IgD-negative memory B cell (primary cell): ENCODE measurements around the gene TEX50. TPM values are rescaled to one million over a fixed set of nuclear protein-coding genes. Genes with fewer than 3 reads are reported as not detected.
"Not testable (repeated sequence)": the region's sequence is repeated elsewhere in the genome, so short reads cannot be mapped to it uniquely, and the experiment has no call there.

Experiments used
- H3K27ac Mint-ChIP-seq, 3 donors: one replicate each; pipeline ENCODE4 v1.8.0; 2020 to 2022; ENCODE audit warnings: mild to moderate bottlenecking in 3 of 3, mixed read lengths in 3 of 3, moderate library complexity in 1 of 3
- H3K27me3 Mint-ChIP-seq: one replicate; pipeline ENCODE4 v1.8.0; 2021; ENCODE audit warnings: mixed read lengths
- H3K36me3 Mint-ChIP-seq: one replicate; pipeline ENCODE4 v1.8.0; 2020; ENCODE audit warnings: mild to moderate bottlenecking, mixed read lengths
- H3K4me1 Mint-ChIP-seq, 3 donors: one replicate each; pipeline ENCODE4 v1.8.0; 2020 to 2022; ENCODE audit warnings: mixed read lengths in 3 of 3, mild to moderate bottlenecking in 1 of 3
- H3K4me3 Mint-ChIP-seq, 4 donors: one replicate each; pipeline ENCODE4 v1.8.0; 2020 to 2022; ENCODE audit warnings: mild to moderate bottlenecking in 4 of 4, mixed read lengths in 4 of 4, moderate library complexity in 3 of 4
- H3K9me3 Mint-ChIP-seq, 3 donors: one replicate each; pipeline ENCODE4 v1.8.0; 2020 to 2021; ENCODE audit warnings: mixed read lengths in 3 of 3, mild to moderate bottlenecking in 1 of 3
- polyA plus RNA-seq: library from polyadenylated mRNA; unstranded; fragments of 300-500 nt; fragmentation: Illumina TruSeq; gene quantifications from one replicate; pipeline ENCODE4 v1.2.3, GENCODE V29; 2021

TEX50 gene
- polyA plus RNA-seq: not detected

- Mint-ChIP-seq H3K27ac (no peak within 1 kb of the TSS), H3K27me3 (no peaks in the 10 kb centered on the region), H3K36me3 (no peaks in the 10 kb centered on the region), H3K4me1 (no peaks in the 10 kb centered on the region), H3K9me3 (peaks cover 0 to 6% (median 2%) of the 10 kb centered on the region in 3 donors), H3K4me3 (no peak within 1 kb of the TSS)
Observed at GRCh38 chr1:173635116-173635515, at the start of gene TEX50. Gene TEX50 (plus strand): TSS chr1:173635338. CDS start chr1:173635522, 184 bp downstream.

DNA sequence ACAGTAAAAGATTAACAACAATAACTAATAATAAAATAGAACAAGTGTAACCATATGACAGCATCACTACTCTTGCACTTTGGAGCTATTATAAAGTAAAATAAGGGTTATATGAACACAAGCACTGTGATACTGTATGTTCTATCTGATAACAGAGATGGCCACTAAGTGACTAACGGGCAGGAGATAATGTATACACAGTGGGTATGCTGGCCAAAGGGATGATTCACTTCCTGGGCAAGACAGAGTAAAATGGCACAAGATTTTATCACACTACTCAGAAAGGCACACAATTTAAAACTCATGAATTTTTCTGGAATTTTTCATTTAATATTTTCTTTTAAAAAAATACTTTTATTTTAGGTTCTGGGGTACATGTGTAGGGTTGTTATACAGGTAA is 44.6 kb upstream of the TEX50 start:
- Mint-ChIP-seq H3K9me3 (no peaks in the 10 kb centered on the region), H3K27me3 (peaks cover 3% of the 10 kb centered on the region), H3K27ac (no peak overlapping the region), H3K4me3 (no peak overlapping the region), H3K4me1 (peaks cover 0 to 1% (median 0%) of the 10 kb centered on the region in 3 donors), H3K36me3 (peaks cover 6% of the 10 kb centered on the region)

GRCh38 chr1:173591138-173591537 is 44.0 kb upstream of the TEX50 start:
- H3K4me1 Mint-ChIP-seq, H3K36me3 Mint-ChIP-seq, H3K4me3 Mint-ChIP-seq, H3K27me3 Mint-ChIP-seq, H3K27ac Mint-ChIP-seq, H3K9me3 Mint-ChIP-seq: not testable (repeated sequence)

DNA sequence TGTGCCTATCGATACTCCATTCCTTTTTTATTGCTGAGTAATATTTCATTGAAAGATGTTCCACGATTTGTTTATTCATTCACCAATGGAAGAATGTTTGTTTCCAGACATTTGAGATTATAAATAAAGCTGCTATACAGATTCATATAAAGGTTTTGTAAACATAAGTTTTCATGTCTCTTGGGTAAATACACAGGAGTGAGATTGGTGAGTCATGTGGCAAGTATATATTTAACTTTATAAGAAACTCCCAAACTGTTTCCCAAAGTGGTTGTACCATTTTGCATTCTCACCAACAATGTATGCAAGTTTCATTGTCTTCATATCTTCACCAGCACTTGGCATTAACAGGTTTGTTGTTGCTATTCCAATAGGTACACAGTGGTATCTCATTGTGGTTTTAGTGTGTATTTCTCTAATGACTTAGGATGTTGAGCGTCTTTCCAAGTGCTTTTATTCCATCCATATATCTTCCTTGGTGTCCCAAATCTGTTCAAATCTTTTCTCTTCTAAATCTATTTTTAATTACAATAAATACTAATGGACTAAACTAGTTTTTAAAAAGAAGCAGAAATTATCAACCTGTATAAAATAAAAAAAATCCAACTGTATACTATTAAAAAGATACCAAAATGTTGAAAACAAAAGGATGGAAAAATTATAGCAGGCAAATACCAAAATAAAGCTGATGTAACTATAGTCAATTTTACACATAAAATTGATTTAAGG is 38.9 kb upstream of the TEX50 start:
- Mint-ChIP-seq H3K4me1 (peaks cover 0 to 4% (median 0%) of the 10 kb centered on the region in 3 donors), H3K27ac (peak overlapping the region in 1 of 3 donors; percentile 3), H3K36me3 (peaks cover 2% of the 10 kb centered on the region), H3K4me3 (no peak overlapping the region), H3K27me3 (peaks cover 3% of the 10 kb centered on the region), H3K9me3 (peaks cover 0 to 5% (median 1%) of the 10 kb centered on the region in 3 donors)

GRCh38 chr1:173601588-173601987 is 33.5 kb upstream of the TEX50 start:
- peak overlapping the region in 2 of 4 donors; percentile 39 to 56 for H3K4me3 Mint-ChIP-seq
- H3K4me1 Mint-ChIP-seq: peaks cover 0 to 12% (median 6%) of the 10 kb centered on the region in 3 donors
- no peaks in the 10 kb centered on the region for H3K9me3 Mint-ChIP-seq
- no peaks in the 10 kb centered on the region for H3K36me3 Mint-ChIP-seq
- H3K27me3 Mint-ChIP-seq: no peaks in the 10 kb centered on the region
- no peak overlapping the region for H3K27ac Mint-ChIP-seq

- H3K27me3 Mint-ChIP-seq: peaks cover 3% of the 10 kb centered on the region
- H3K9me3 Mint-ChIP-seq: peaks cover 0 to 3% (median 0%) of the 10 kb centered on the region in 3 donors
- H3K36me3 Mint-ChIP-seq: no peaks in the 10 kb centered on the region
- no peak within 1 kb of the TSS for H3K27ac Mint-ChIP-seq
- H3K4me3 Mint-ChIP-seq: no peak within 1 kb of the TSS
- peaks cover 0 to 12% (median 6%) of the 10 kb centered on the region in 3 donors for H3K4me1 Mint-ChIP-seq
Observed at GRCh38 chr1:173603056-173603591, 32.0 kb upstream of the TEX50 start, which contains the start of gene SLC9C2. Gene SLC9C2 (minus strand): TSS chr1:173603072. CDS start chr1:173601776, 1,296 bp downstream.

GRCh38 chr1:173608503-173609216 is 26.5 kb upstream of the TEX50 start:
- Mint-ChIP-seq H3K9me3 (peaks cover 0 to 5% (median 1%) of the 10 kb centered on the region in 3 donors), H3K36me3 (peaks cover 2% of the 10 kb centered on the region), H3K27ac (no peak overlapping the region), H3K27me3 (peaks cover 3% of the 10 kb centered on the region), H3K4me3 (no peak overlapping the region), H3K4me1 (peaks cover 0 to 2% (median 0%) of the 10 kb centered on the region in 3 donors)

GRCh38 chr1:173613086-173613485 is 22.1 kb upstream of the TEX50 start:
- H3K9me3 Mint-ChIP-seq, H3K4me1 Mint-ChIP-seq, H3K27me3 Mint-ChIP-seq, H3K27ac Mint-ChIP-seq, H3K4me3 Mint-ChIP-seq, H3K36me3 Mint-ChIP-seq: not testable (repeated sequence)

DNA sequence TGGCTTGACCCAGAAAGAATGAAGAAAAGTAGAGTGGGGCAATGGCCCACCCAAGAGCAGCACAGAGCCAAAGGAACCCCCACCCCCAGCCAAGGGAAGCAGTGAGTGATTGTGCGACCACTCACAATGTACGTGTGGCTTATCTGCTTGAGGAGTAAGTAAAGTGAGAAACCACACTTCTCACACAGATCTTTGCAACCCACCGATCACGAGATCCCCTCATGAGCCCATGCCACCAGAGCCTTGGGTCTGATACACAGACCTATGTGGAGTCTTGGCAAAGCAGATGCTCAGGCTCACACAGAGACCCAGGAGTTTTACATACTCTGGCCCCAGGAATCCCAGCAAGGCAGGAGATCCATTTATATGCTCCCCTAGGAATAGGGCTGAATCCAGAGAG is 18.3 kb upstream of the TEX50 start:
- Mint-ChIP-seq H3K4me3 (peak overlapping the region in 1 of 4 donors; percentile 32), H3K27ac (no peak overlapping the region), H3K9me3 (peaks cover 9 to 31% (median 22%) of the 10 kb centered on the region in 3 donors), H3K27me3 (peaks cover 7% of the 10 kb centered on the region), H3K36me3 (peaks cover 6% of the 10 kb centered on the region), H3K4me1 (no peaks in the 10 kb centered on the region)

DNA sequence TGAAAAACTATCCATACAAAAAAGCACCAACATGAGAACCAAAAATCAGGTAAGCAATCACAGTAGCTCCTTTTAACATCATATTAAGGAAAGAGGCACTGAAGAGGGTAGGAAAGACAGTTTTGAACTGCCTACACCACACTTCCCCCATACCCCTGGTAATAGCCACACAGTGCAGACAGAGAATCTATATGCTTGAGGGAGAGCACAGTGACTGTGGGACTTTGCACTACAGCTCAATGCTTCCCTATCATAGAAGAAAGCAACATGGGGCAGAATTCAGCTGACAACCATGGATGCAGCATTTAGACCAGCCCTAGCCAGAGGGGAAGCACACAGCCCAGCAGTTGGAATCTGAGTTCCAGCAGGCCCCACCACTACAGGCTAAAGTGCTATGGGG is 7.9 kb upstream of the TEX50 start:
- Mint-ChIP-seq H3K9me3 (peaks cover 0 to 1% (median 0%) of the 10 kb centered on the region in 3 donors), H3K4me3 (no peak overlapping the region), H3K36me3 (no peaks in the 10 kb centered on the region), H3K4me1 (no peaks in the 10 kb centered on the region), H3K27me3 (peaks cover 1% of the 10 kb centered on the region), H3K27ac (no peak overlapping the region)

DNA sequence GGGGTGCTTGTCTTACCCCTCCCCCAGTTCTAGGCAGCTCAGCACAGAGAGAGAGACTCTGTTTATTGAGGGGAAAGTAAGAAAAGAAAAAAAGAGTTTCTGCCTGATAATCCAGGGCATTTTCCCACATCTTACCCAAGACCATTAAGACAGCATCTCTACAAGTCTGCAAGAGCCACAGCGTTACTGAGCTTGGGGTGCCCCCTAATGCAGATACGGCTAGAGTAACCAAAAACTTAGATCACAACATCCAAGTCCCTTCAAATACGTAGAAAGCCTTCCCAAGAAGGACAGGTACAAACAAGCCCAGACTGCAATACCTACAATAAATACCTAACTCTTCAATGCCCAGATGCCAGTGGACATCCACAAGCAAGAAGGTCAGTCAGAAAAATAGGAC is 6.2 kb upstream of the TEX50 start:
- H3K36me3 Mint-ChIP-seq: no peaks in the 10 kb centered on the region
- no peak overlapping the region for H3K27ac Mint-ChIP-seq
- no peak overlapping the region for H3K4me3 Mint-ChIP-seq
- H3K27me3 Mint-ChIP-seq: no peaks in the 10 kb centered on the region
- H3K4me1 Mint-ChIP-seq: no peaks in the 10 kb centered on the region
- H3K9me3 Mint-ChIP-seq: peaks cover 0 to 6% (median 1%) of the 10 kb centered on the region in 3 donors

- H3K9me3 Mint-ChIP-seq, H3K4me3 Mint-ChIP-seq, H3K27ac Mint-ChIP-seq: not testable (repeated sequence)
Observed at GRCh38 chr1:173637236-173638042, 2.3 kb downstream of the TEX50 start.

DNA sequence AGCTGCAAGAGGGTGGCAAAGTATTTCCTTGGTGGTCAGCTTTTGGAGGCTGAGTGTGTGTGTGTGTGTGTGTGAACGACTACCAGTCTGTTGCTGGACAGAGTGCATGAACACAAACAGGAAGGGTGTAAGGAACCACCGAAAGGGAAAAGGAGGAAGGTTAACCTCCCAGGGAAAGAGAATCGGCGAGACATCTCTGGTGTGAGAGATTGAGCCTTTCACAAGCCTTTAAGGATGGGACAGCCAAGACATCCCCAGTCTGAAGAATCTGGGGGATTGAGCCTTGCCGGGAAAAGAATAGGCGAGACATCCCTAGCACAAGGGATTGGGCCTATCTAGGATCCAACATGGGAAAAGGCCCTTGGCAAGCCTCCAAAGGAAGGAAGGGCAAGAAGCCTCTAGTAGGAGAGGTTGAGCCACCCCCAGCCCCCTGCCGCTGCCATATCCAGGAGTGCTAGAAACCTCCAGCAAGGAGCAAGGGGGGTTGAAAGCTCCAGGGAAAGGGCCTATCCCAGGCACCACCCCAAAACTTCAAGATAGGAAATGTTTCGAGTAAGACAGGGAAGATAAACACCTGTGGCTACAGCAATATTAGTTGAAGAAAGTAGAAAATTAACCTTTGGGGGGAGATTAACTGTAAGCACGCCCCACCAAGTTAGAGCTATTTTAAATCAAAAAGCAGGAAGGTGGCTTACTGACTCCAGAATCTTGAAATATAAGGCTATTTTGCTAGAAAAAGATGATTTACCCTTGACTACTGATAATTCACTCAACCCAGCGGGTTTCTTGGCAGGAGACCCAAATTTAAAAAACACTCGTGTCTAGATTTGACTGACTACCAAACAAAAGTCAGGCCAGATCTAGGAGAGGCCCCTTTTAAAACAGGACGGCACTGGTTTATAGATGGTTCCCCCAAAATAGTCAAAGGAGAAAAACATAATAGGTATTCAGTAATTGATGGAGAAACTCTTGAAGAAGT is 3.2 kb downstream of the TEX50 start:
- H3K27ac Mint-ChIP-seq: no peak overlapping the region
- H3K27me3 Mint-ChIP-seq: no peaks in the 10 kb centered on the region
- H3K9me3 Mint-ChIP-seq: peaks cover 0 to 5% (median 2%) of the 10 kb centered on the region in 3 donors
- no peaks in the 10 kb centered on the region for H3K4me1 Mint-ChIP-seq
- H3K36me3 Mint-ChIP-seq: no peaks in the 10 kb centered on the region
- no peak overlapping the region for H3K4me3 Mint-ChIP-seq

More at GRCh38 chr1:173637236-173638042, 2.3 kb downstream of the TEX50 start:
- H3K4me1 Mint-ChIP-seq, H3K27me3 Mint-ChIP-seq, H3K36me3 Mint-ChIP-seq: not testable (repeated sequence)

- Mint-ChIP-seq H3K9me3 (peaks cover 0 to 4% (median 2%) of the 10 kb centered on the region in 3 donors), H3K4me3 (no peak overlapping the region), H3K4me1 (no peaks in the 10 kb centered on the region), H3K27me3 (no peaks in the 10 kb centered on the region), H3K36me3 (no peaks in the 10 kb centered on the region), H3K27ac (no peak overlapping the region)
Observed at GRCh38 chr1:173639102-173639501, 4.0 kb downstream of the TEX50 start.
